HCEC 1CT (cell line): ENCODE measurements around the gene WTAP.
"Not testable (repeated sequence)": the region's sequence is repeated elsewhere in the genome, so short reads cannot be mapped to it uniquely, and the experiment has no call there.

Source experiments
- DNase-seq: peaks from one replicate; pipeline ENCODE4 v3.0.0-alpha.2; 2017

The WTAP gene

GRCh38 chr6:159693894-159694545, 33.3 kb upstream of the WTAP start:
- DNase-seq = no peak

DNA sequence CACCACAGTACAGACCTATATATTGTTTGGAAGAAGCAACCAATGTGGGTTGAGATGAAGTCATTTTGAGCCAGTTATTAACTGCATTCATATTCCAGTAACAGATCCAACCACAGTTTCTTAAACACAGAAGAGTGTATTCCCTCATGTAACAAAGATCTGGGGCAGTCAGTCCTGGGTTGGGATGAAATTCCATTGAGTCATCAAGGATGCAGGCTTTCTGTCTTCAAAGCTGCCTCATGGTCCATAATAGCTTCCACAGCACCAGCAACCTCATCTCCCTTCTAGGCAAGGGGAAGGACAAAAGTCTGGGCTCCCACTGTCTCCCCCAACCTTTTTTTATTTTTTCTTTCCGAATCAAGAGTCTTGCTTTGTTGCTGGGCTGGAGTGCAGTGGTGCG, 31.3 kb upstream of the WTAP start:
- DNase-seq = peak; percentile 66

DNA sequence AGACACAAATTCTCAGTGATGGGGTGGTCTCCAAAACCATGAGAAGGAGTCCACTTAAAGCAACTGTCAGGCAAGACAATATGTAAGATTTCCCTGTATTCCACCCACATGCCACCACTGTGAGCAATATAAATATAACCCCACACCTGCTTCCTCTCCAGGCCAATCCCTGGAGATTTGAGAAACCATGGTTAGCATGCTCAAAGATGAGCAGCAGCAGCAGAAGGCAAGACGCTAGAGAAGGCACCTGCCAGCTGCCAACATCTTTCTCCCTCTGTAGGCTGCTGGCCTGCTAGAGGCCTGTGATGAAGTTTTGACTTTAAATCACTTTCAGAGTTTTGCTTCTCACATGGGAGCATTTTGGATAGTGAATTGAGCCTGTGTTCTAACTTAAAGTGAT, 26.3 kb upstream of the WTAP start:
- DNase-seq = no peak

DNA sequence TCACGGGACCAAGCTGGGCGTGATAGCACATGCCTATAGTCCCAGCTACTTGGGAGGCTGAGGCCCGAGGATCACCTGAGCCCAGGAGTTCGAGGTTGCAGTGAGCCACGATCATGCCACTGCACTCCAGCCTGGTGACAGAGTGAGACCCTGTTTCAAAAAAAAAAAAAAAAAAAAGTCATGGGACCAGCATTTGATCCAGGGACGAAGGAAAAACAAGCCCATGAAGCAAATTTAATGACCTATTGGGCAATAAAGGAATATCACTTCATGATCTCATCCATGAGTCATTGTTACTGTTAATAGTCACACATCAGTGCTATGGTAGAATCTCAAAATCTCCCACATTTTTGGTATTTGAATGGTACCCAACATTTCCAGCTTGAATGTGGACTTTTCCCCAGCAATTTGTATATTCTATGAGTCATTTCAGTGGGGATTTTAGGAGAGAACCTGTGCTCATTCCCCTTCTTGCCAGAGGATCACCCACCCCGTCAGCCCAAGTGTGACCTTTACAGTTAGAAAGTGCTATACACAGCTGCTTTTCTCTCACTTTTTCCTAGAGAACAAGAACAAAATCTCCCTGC, 25.8 kb upstream of the WTAP start:
- peak; percentile 98 for DNase-seq

DNA sequence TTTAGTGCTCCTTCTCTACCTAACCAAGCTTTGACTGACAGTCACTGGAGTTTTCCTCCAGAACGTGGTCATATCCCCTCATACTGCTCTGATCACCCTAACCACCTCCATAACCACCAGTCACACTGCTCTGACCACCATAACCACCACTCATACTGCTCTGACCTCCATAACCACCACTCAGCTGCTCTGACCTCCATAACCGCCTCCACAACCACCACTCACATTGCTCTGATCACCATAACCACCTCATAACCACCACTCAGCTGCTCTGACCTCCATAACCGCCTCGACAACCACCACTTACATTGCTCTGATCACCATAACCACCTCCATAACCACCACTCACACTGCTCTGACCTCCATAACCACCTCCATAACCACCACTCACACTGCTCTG, 16.7 kb upstream of the WTAP start:
- DNase-seq = not testable (repeated sequence)

GRCh38 chr6:159712389-159712788, 14.9 kb upstream of the WTAP start:
- DNase-seq = not testable (repeated sequence)

GRCh38 chr6:159713984-159714383, 13.3 kb upstream of the WTAP start:
- DNase-seq = no peak

DNA sequence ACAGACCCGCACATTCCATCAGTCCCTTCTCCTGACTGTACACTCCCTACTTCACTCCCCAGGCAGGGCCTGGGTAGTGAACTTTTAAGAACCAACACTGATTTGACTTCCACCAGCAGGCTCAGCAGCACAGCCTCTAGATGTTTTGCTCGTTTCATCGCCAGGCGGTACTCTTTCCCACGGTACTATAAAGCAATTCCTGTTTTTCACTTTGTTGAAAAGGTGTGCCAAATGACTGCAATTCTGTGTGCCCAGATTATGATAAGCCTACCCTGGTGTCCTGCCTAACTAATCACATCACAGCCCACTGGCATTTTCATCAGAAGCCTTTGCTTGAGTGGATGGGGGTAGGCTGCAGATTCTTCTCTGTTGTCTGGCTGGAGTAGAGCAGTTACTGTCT, 12.9 kb upstream of the WTAP start:
- DNase-seq = no peak

DNA sequence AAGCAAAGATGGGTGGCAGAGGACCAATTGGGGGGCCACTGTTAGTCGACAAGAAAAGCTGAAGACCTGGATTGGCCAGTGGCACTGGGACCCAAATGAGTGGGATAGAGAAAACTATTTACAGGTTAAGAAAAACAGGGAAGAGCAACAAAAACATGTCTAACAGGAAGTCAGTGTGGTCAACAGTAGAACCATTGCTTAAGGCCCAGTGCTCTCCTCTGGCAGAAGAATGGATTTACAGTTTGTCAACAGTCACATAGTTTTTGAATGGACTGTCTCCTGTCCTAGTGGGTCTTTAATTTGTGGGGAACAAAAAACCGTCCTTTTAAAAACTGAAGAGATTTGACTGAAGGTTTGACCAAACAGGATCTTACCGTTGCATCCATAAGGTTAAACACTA, 12.1 kb upstream of the WTAP start:
- DNase-seq = no peak

GRCh38 chr6:159715605-159716004, 11.7 kb upstream of the WTAP start:
- no peak for DNase-seq

- DNase-seq = peak; percentile 98
Measured at GRCh38 chr6:159716247-159717096, 10.8 kb upstream of the WTAP start.

DNA sequence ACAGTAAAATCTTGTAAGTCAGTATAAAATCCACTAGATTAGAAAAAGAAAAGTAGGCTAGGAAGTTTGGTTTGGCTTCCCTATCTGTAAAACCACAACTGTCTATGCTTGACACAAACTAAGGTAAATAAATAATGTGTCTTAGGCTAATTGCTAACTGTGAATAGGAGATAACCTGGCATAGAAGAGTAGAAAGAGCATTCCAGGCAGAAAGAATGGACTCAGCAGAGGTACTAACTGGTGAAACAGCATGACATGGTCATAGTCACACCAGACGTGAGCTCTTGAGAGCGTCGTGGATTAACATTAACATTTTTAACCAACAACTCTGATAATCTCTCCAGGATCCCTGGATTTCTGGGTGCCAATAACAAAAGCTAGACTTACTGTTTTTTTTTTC, 8.7 kb upstream of the WTAP start:
- no peak for DNase-seq

DNA sequence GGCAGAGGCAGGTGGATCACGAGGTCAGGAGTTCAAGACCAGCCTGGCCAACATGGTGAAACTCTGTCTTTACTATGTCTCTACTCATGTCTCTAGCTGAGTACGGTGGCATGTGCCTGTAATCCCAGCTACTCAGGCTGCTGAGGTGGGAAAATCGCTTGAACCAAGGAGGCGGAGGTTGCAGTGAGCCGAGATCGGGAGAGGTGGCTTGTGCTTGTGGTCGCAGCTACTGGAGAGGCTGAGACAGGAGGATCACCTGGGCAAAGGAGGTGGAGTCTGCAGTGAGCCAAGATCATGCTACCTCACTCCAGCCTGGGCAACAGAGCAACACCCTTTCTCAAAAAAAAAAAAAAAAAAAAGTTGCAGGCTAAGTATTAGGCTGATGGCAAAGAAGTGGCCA, 8.0 kb upstream of the WTAP start:
- no peak for DNase-seq

GRCh38 chr6:159720708-159721107, 6.6 kb upstream of the WTAP start:
- no peak for DNase-seq

- DNase-seq = not testable (repeated sequence)
Measured at GRCh38 chr6:159721981-159722380, 5.3 kb upstream of the WTAP start.

DNA sequence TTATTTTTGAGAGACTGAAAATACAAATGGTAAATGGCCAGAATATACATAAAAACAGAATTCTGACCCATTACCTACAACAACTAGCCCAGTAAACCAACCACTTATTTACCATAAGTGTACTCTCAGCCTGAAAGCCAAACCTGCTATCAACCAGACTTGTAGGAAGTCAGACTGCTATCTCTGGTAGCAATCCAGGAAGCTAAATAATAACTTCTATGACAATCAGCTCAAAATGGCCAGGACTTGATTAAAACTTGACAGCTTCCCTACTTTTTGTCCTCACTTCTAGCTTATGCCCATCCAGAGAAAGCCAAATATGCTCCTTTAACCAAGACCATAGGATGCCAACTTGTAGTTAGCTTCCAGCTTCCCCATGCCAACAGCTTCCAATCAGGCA, 4.7 kb upstream of the WTAP start:
- no peak for DNase-seq

DNA sequence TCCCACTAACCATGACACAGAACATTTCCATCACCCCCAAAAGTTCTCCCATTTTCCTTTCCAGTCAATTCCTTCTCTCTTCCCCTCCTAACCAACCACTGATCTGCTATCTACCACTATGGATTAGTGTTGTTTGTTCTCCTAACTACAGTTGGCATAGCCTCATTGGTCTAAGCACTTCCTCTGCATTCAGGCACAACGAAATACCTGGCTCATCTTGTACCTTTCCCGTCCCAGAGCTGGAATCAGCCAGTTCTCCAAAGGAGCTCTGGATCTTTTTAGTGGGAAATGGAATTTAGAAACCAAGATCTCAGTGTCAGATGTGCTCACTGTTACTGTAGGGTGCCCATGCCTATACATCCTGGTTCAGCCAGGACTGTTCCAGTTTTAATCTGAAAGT, 4.0 kb upstream of the WTAP start:
- DNase-seq = no peak

- no peak for DNase-seq
Measured at GRCh38 chr6:159724778-159725177, 2.5 kb upstream of the WTAP start.

DNA sequence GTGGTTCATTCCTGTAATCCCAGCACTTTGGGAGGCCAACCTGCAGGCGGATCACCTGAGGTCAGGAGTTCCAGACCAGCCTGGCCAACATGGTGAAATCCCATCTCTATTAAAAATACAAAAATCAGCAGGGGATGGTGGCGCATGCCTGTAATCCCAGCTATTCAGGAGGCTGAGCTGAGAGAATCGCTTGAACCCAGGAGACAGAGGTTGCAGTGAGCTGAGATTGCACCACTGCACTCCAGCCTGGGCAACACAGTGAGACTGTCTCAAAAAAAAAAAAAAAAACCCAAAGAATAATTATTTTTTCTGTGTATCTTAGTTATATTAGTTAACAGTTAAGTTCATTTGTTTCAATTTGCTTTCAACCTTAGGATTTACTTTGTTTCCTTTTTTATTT, 2.1 kb upstream of the WTAP start:
- DNase-seq = not testable (repeated sequence)

- DNase-seq = peak; percentile 24
Measured at GRCh38 chr6:159726255-159726917, 920 bp upstream of the WTAP start.

DNA sequence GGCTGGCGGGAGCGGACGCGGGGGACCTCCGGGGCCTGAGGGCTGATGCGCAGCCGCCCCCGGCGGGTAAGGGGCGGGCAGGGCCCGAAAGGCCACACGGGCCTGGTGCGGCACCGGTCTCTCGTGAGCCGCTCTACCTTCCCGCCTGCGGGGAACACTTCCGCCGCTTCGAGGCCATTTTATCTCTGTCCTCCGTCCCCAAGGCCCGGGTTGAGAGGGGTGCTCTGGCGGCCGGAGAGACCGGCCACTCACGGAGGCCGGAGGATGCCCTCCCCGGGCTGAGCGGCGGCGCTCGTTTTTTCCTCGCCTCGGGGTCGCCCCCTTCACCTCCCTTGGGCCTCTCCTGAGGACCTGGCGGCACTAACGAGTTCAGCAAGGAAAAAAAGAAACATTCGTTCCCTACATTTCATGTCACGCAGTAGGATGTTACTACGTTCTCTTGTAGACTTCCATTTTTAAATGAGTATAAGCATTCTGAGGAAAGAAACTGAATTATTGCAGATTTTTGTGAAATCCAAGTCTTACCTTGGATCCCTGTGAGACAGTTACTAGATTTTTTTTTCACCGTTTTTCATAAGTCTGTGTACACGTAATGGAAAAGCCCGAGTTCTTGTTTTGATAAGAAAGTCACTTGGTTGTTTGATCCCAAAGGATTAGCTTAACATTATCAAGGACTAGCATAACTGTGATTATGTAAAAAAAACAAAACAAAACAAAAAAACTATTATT, 575 bp downstream of the WTAP start:
- DNase-seq = peak; percentile 30

DNA sequence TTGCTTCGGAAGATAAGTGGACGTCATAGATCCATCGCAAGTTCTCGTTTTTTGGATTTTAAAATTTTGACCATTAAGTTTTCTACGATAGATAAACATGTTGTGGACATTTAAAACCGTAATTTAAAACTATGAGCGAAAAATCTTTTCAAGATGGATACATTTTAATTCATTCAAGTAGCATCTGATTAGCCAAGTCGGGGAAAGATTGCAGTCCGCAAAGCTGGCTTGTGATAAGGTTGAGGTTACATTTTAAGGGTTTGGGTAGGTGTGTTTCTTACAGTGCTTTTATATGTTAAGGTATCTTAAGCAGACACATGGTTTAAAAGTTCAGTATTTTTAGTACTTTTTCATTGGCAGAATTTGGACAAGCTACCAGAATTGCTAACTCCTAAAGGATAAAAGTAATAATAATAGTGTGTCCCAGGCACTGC, 1.2 kb downstream of the WTAP start:
- DNase-seq = no peak
